Tibial artery (tissue), 4 donors: ENCODE data around the gene RASAL2.

Experiments used
- DNase-seq, 2 donors: peaks; one replicate each; pipeline ENCODE4 v3.0.0-alpha.2; 2019
- H3K27ac ChIP-seq, 2 donors: fragments of 200-600 bp; sonication (generic) in 1 of 2; 1 replicate in 1 of 2; 2 replicates in 1 of 2; pipeline ENCODE4 v1.5.1; 2018 to 2019; ENCODE audit warnings: mild to moderate bottlenecking in 1 of 2
- H3K27me3 ChIP-seq, 2 donors: fragments of 200-600 bp; sonication (generic) in 1 of 2; one replicate each; pipeline versions ENCODE4 v1.5.1 to v1.6.0; 2016 to 2019
- H3K36me3 ChIP-seq, 3 donors: fragments of 200-600 bp; sonication (generic) in 2 of 3; one replicate each; pipeline ENCODE4 v1.5.1; 2016 to 2019; ENCODE audit warnings: mild to moderate bottlenecking in 2 of 3
- H3K4me1 ChIP-seq, 4 donors: fragments of 200-600 bp; sonication (generic) in 2 of 4; 1 replicate in 3 of 4; 2 replicates in 1 of 4; pipeline ENCODE4 v1.5.1; 2016 to 2019
- H3K4me3 ChIP-seq, 2 donors: fragments of 200-600 bp; sonication (generic) in 1 of 2; 1 replicate in 1 of 2; 2 replicates in 1 of 2; pipeline ENCODE4 v1.5.1; 2018 to 2019; ENCODE audit warnings: mild to moderate bottlenecking in 2 of 2
- H3K9me3 ChIP-seq, 3 donors: fragments of 200-600 bp; sonication (generic) in 1 of 3; one replicate each; pipeline ENCODE4 v1.5.1; 2016 to 2019
- CTCF ChIP-seq, 2 experiments: fragments of 200-600 bp in 1 of 2; fragments of 450-650 bp in 1 of 2; IDR thresholded peaks; one replicate each; pipeline ENCODE4 v1.5.1; 2017 to 2019; ENCODE audit warnings: antibody characterized with exemption in 2 of 2, mild to moderate bottlenecking in 1 of 2, moderate library complexity in 1 of 2
- intact Hi-C: fragments of 100-400 bp; cut with DNase I; formaldehyde crosslinking; loops from one replicate; pipeline ENCODE4 v1.15.0; 2023; ENCODE audit warnings: low total_unique reads

RASAL2 gene

GRCh38 chr1:178098262-178098661 lies 4.4 kb downstream of the RASAL2 start:
- H3K4me1 ChIP-seq: peaks cover 0 to 71% (median 25%) of the 10 kb centered on the region in 4 donors
- peak overlapping the region; percentile 35 to 45 for H3K4me3 ChIP-seq
- no peaks in the 10 kb centered on the region for H3K36me3 ChIP-seq
- H3K9me3 ChIP-seq: no peaks in the 10 kb centered on the region
- intact Hi-C loops: no loop called here
- TF ChIP-seq CTCF (IDR thresholded peaks at IDR 0.05): no peak
- peak overlapping the region; percentile 90 to 92 for H3K27ac ChIP-seq
- no peaks in the 10 kb centered on the region for H3K27me3 ChIP-seq
- DNase-seq: no peak

- Histone ChIP-seq H3K27me3 (no peaks in the 10 kb centered on the region), H3K4me1 (peaks cover 0 to 100% (median 35%) of the 10 kb centered on the region in 4 donors), H3K4me3 (no peak overlapping the region), H3K27ac (peak overlapping the region; percentile 90 to 92), H3K9me3 (no peaks in the 10 kb centered on the region), H3K36me3 (no peaks in the 10 kb centered on the region)
- intact Hi-C loops: no loop called here
- TF ChIP-seq CTCF (IDR thresholded peaks at IDR 0.05): no peak
- DNase-seq: no peak
These were observed 7.3 kb downstream of the RASAL2 start for GRCh38 chr1:178101266-178101630.

GRCh38 chr1:178101654-178102053 lies 7.8 kb downstream of the RASAL2 start:
- no peak for TF ChIP-seq CTCF (IDR thresholded peaks at IDR 0.05)
- H3K36me3 ChIP-seq: no peaks in the 10 kb centered on the region
- no peaks in the 10 kb centered on the region for H3K27me3 ChIP-seq
- DNase-seq: no peak
- no peaks in the 10 kb centered on the region for H3K9me3 ChIP-seq
- intact Hi-C loops: no loop called here
- H3K4me3 ChIP-seq: peak overlapping the region in 1 of 2 donors; percentile 5
- H3K4me1 ChIP-seq: peaks cover 0 to 100% (median 37%) of the 10 kb centered on the region in 4 donors
- peak overlapping the region; percentile 90 to 92 for H3K27ac ChIP-seq

- intact Hi-C loops: no loop called here
- Histone ChIP-seq H3K4me3 (no peak overlapping the region), H3K36me3 (no peaks in the 10 kb centered on the region), H3K27ac (peak overlapping the region; percentile 90 to 92), H3K27me3 (no peaks in the 10 kb centered on the region), H3K9me3 (no peaks in the 10 kb centered on the region), H3K4me1 (peaks cover 0 to 100% (median 39%) of the 10 kb centered on the region in 4 donors)
- DNase-seq: no peak
- TF ChIP-seq CTCF (IDR thresholded peaks at IDR 0.05): no peak
These were observed 8.3 kb downstream of the RASAL2 start for GRCh38 chr1:178102218-178102617.

- intact Hi-C loops: no loop called here
- no peak for TF ChIP-seq CTCF (IDR thresholded peaks at IDR 0.05)
- no peaks in the 10 kb centered on the region for H3K36me3 ChIP-seq
- H3K4me3 ChIP-seq: no peak overlapping the region
- no peaks in the 10 kb centered on the region for H3K9me3 ChIP-seq
- peaks cover 0 to 68% (median 16%) of the 10 kb centered on the region in 4 donors for H3K4me1 ChIP-seq
- DNase-seq: no peak
- no peaks in the 10 kb centered on the region for H3K27me3 ChIP-seq
- H3K27ac ChIP-seq: no peak overlapping the region
These were observed 13.9 kb downstream of the RASAL2 start for GRCh38 chr1:178107823-178108222.
